Loucy (cell line): Measurements from ENCODE around the gene INO80B.

ENCODE experiments used
- CTCF ChIP-seq: fragments of 200-600 bp; sonication (generic); conservative IDR thresholded peaks from 2 replicates; pipeline ENCODE4 v1.5.1; 2014; ENCODE audit warnings: mild to moderate bottlenecking, antibody characterized with exemption, low read length
- EZH2phosphoT487 ChIP-seq: fragments of 200-600 bp; IDR thresholded peaks from 2 replicates; pipeline ENCODE4 v1.6.1; 2018; ENCODE audit warnings: antibody characterized with exemption, mild to moderate bottlenecking, moderate library complexity, borderline replicate concordance

- TF ChIP-seq CTCF (no peak), EZH2phosphoT487 (no peak)
Observed at GRCh38 chr2:74458132-74458937, 3.4 kb downstream of the INO80B start, which contains the start of gene WBP1.
